ENCODE data around the gene LETM1. TPM values are rescaled to one million over a fixed set of nuclear protein-coding genes. Genes with fewer than 3 reads are reported as not detected.
"Not testable (repeated sequence)": the region's sequence is repeated elsewhere in the genome, so short reads cannot be mapped to it uniquely, and the experiment has no call there.

The LETM1 gene
- total RNA-seq, 1 donor from 2014 or later: 42.6 TPM

- DNase-seq (ENCODE audit: low read depth): no peak
- H3K4me3 ChIP-seq (ENCODE audit: low read depth, low read length): no peak overlapping the region
- TF ChIP-seq CTCF (conservative IDR thresholded peaks at IDR 0.05; ENCODE audit: low read depth, low read length): no peak
Measured at GRCh38 chr4:1836650-1837049, 19.3 kb downstream of the LETM1 start.

- not testable (repeated sequence) for DNase-seq (ENCODE audit: low read depth); H3K4me3 ChIP-seq (ENCODE audit: low read depth, low read length)
Measured at GRCh38 chr4:1835836-1836235, 20.1 kb downstream of the LETM1 start.

GRCh38 chr4:1834047-1834775 is 21.7 kb downstream of the LETM1 start:
- H3K4me3 ChIP-seq (ENCODE audit: low read depth, low read length): no peak overlapping the region
- no peak for TF ChIP-seq CTCF (conservative IDR thresholded peaks at IDR 0.05; ENCODE audit: low read depth, low read length)
- DNase-seq (ENCODE audit: low read depth): no peak

GRCh38 chr4:1833307-1834046 is 22.5 kb downstream of the LETM1 start:
- no peak overlapping the region for H3K4me3 ChIP-seq (ENCODE audit: low read depth, low read length)
- no peak for TF ChIP-seq CTCF (conservative IDR thresholded peaks at IDR 0.05; ENCODE audit: low read depth, low read length)
- DNase-seq (ENCODE audit: low read depth): no peak

- no peak for TF ChIP-seq CTCF (conservative IDR thresholded peaks at IDR 0.05; ENCODE audit: low read depth, low read length)
- no peak for DNase-seq (ENCODE audit: low read depth)
- no peak overlapping the region for H3K4me3 ChIP-seq (ENCODE audit: low read depth, low read length)
Measured at GRCh38 chr4:1832690-1833089, 23.3 kb downstream of the LETM1 start.

GRCh38 chr4:1831331-1831730 is 24.6 kb downstream of the LETM1 start:
- no peak for TF ChIP-seq CTCF (conservative IDR thresholded peaks at IDR 0.05; ENCODE audit: low read depth, low read length)

GRCh38 chr4:1830642-1831228 is 25.2 kb downstream of the LETM1 start:
- H3K4me3 ChIP-seq (ENCODE audit: low read depth, low read length): no peak overlapping the region
- TF ChIP-seq CTCF (conservative IDR thresholded peaks at IDR 0.05; ENCODE audit: low read depth, low read length): no peak
- DNase-seq (ENCODE audit: low read depth): no peak

More at GRCh38 chr4:1831331-1831730, 24.6 kb downstream of the LETM1 start:
- no peak overlapping the region for H3K4me3 ChIP-seq (ENCODE audit: low read depth, low read length)
- DNase-seq (ENCODE audit: low read depth): no peak

All from epithelial cell of proximal tubule (primary cell).